GM12872 (cell line): Measurements from ENCODE around the gene CCNA1.

Source experiments
- CTCF ChIP-seq: IDR thresholded peaks from 3 replicates; pipeline ENCODE4 v1.5.1; 2011; ENCODE audit warnings: low read depth, mild to moderate bottlenecking, low read length, moderate library complexity; ENCODE audit not compliant: insufficient read depth

CCNA1 gene

GRCh38 chr13:36453516-36453915 is 21.2 kb downstream of the CCNA1 start:
- peak; percentile 13; the same call in 1 of the 3 replicates for TF ChIP-seq CTCF

GRCh38 chr13:36454121-36454520 is 21.8 kb downstream of the CCNA1 start:
- TF ChIP-seq CTCF, result no peak

- no peak for TF ChIP-seq CTCF
Measured at GRCh38 chr13:36454987-36455386, 22.7 kb downstream of the CCNA1 start.

GRCh38 chr13:36456577-36456976 is 24.3 kb downstream of the CCNA1 start:
- TF ChIP-seq CTCF, result no peak

- TF ChIP-seq CTCF, result no peak
Measured at GRCh38 chr13:36461506-36461905, 29.2 kb downstream of the CCNA1 start.

GRCh38 chr13:36475468-36475867 is 43.2 kb downstream of the CCNA1 start:
- no peak for TF ChIP-seq CTCF

GRCh38 chr13:36476661-36477060 is 44.4 kb downstream of the CCNA1 start:
- TF ChIP-seq CTCF, result no peak
